Right forelimb (tissue), 1 donor: ENCODE results near the gene CTSW.

Experiments
- DNase-seq: peaks from one replicate; pipeline ENCODE4 v3.0.0-alpha.2; 2018

Gene CTSW

DNA sequence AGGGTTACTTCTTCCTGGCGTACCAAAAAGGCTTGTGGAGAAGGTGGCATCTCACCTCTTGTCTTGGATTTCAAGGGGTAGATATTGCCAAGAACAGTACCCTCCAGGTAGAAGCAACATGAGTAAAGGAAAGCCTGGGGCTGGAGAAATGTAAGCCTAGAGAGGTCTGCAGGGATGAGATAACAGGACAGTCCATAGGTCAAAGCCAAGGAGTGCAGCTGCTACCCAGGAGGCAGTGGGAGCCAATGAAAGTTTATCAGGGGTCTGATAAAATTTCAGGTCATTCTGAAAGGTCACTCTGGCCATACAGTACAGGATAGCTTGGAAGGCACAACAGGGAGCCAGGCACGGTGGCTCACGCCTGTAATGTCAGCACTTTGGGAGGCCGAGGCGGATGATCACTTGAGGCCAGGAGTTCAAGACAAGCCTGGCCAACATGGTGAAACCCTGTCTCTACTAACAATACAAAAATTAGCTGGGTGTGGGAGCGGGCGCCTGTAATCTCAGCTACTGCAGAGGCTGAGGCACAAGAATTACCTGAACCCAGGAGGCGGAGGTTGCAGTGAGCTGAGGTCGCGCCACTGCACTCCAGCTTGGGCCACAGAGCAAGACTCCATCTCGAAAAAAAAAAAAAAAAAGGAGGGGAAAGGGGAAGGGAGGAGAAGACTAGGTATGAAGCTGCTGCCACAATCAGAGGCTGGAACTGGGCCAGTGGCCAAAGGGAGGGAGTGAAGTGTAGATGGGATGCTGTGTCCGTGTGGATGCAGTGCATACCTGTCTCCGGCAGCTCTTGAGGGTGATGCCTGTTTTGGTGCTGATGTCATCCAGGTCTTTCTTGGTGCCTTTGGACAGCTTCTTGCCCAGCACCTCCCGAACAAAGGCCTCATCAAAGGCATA is 7.4 kb downstream of the CTSW start:
- peak; percentile 40 for DNase-seq

DNA sequence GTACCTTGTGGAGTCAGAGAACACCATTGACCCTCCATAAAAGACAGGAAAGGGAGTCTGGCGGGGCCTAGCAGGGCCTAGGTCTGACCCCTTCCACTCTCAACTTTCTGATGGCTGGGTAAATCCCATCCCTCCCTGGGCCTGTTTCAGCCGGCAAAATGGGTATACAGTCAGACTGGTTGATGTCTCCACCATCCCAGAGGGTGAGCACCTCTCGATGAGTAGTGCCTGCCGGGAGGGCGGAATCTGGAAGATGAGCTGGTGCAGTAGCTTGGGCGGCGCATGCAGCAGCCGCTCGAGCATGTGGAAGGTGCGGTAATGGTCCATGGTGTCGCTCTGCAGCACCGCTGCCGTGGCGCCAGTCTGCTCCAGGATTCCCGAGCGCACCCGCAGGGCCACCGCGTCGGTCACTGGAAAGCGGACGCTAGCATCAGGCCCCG is 8.1 kb downstream of the CTSW start:
- peak; percentile 37 for DNase-seq

DNA sequence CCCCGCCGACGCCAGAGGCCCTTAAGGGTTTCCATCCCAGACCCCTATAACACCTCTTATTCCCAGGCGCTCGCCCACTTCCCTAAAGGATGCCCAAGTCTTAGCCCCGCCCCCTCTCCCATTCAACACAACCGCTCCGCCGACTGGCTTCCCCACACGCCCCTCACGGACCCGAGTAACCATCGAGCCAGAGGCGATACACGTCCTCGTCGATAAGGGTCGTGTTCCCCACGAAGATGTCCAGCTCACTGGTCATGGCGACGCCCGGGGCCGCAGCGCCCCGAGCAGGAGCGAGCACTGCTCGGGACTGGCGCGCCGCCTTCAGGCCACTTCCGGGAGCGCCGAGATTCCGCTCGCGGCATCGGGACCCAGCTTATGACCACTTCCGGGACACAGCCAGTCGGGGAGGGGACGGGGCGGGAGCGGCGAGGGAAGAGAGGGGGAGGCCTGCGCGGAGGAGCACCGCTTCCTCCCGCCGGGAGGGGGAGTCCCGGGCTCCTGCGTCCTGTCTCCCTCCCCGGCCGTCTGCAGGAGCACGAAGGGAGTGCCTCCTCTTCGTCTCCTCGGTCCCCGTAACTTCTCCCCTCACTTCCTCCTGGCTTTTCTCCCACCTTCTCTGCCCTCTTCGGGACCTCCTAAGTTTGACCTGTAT is 8.7 kb downstream of the CTSW start, which contains the start of gene FIBP:
Gene FIBP, minus strand, starts transcription at position 309 of the 652 bp plus-strand sequence. Its CDS starts 53 bp downstream, at position 256.
- peak; percentile 99 for DNase-seq

DNA sequence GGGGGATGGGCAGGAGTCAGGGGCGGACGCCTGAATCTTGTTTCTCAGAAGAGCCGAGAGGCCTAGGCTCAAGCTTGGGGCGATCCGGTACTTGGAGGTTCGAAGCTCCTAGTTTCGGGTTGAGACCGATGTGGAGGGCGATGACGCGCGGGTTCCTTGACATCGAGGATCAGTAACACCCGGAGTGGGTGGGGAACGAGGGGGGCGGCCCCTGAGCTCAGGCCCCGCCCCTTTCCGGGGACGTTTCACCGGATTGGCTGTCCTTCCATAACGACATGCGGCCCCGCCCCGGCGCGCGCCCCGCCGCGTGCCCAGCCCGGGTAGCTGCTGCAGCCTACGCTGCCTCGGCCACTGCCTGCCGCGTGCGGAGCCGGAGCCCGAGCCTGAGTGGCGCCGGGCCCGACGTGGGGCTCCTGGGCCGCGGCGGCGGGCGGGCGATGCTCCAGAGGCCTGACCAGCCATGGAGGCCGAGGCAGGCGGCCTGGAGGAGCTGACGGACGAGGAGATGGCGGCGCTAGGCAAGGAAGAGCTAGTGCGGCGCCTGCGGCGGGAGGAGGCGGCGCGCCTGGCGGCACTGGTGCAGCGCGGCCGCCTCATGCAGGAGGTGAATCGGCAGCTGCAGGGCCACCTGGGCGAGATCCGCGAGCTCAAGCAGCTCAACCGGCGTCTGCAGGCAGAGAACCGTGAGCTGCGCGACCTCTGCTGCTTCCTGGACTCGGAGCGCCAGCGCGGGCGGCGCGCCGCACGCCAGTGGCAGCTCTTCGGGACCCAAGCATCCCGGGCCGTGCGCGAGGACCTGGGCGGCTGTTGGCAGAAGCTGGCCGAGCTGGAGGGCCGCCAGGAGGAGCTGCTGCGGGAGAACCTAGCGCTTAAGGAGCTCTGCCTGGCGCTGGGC is 10.9 kb downstream of the CTSW start, which contains the start of gene CCDC85B:
Gene CCDC85B, plus strand, starts transcription at position 350 of the 895 bp plus-strand sequence. Its CDS starts 111 bp downstream, at position 461.
- DNase-seq: peak; percentile 99

DNA sequence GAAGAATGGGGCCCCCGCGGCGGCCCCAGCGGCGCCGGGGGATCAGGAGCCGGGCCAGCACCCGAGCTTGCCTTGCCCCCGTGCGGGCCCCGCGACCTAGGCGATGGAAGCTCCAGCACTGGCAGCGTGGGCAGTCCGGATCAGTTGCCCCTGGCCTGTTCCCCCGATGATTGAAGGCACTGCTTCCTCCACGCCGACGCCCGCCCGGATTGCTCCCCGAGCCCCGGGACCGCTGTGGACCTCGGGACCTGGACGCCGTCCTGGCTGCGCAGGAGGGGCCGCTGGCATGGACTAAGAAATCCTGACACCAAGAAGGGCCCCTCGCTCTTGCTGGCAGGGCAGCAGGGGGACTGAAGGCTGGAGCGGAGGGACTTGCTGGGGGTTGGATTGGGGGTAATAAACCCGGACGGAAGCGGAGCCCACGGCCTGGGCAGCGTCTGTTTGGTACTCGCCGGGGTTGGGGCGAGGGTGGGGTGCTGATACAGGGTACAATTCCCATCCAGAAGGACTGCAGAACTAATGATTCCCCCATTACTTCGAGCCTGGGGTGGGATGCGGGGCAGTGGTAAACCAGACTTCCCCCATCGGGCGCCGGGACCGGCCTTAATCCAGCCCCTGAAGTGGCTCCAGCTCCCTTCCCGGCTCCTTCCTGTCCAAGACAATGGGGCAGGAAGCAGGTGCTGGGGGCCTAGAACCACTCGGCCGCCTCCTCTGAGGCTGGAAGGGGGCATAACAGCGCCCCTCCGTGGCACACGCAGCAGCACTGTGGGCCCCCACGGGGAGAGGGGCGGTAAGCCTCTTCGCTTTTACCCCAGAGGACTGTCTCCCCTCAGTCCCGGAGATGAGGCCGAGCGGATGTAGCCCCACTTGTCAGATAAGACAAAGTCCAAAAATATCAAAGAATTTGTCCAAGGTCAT is 11.8 kb downstream of the CTSW start:
- DNase-seq: peak; percentile 52

DNA sequence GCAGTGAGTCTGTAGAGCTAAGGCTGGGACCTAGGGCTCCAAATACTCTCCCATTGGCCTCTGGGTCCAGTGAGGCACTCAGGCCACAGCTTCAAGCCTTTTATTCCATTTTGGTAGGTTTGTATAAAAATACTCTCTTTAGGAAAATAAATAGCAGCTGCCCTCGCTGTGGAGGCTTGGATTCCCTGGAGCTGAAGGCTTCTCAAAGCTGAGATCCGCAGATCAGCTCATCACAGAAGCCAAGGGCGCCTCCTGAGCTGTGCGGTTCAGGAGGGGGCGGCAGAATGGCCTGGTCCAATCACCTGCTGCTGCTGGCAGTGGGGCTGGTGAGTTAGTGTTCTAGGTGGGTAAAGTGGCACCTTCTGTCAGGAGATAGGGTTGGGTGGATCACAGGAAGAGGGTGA is 12.5 kb downstream of the CTSW start:
- DNase-seq: peak; percentile 36

DNA sequence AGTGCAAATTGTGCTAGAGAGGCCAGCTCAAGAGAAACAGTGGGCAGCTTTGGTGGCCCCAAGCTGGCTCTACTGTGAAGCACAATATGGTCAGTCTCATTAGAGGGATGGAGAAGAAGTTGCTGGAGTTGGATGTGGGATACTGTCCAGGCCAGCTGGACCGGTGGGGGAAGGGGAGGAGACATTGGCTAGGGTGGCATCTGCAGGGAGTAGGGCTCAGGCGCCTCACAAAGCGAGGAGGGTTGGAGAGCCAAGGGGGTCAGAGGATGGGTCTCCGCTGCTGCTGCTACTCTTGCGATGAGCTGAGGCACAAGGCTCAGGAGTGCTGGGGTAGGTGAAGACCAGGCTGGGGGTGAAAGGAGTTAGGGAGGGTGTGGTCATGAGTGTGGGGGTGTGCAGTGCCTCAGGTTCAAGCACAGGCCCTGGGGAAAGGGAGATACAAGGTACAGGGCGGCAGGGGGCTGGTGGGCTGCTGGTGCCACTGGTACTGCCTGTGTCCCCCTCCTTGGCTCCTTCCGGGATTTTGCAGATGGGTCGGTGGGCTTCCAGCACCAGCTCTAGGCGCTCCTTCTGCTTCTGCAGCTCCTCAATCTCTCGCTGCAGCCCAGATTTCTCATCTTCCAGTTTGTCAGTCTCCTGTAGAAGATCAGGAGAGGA is 13.2 kb downstream of the CTSW start:
- peak; percentile 41 for DNase-seq

DNA sequence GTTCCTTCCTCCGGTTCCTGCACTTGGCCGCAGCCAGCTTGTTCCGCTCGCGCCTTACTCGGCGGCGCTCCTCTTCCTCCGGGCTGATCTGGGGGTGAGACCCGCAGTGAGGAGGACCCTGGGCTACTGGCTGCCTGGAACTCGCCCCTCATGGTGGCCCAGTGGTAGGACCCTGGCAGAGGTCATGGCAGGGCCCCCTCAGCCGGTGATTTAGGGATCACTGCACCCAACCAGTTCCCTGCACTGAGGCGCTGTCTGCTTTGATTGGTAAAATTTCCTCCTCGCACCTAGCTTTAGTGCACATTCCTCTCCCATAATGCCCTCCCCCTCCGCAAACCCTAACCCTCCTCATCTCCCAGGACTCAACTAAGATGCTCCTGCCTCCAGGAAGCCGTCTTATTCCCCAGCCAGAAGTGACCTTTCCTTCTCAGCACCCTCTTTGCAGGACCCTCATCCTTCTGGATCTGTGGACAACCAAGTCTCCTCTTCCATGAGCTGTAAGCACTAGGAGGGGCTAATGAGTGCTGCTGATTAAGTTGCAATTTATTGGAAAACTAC is 14.5 kb downstream of the CTSW start:
- DNase-seq: no peak

DNA sequence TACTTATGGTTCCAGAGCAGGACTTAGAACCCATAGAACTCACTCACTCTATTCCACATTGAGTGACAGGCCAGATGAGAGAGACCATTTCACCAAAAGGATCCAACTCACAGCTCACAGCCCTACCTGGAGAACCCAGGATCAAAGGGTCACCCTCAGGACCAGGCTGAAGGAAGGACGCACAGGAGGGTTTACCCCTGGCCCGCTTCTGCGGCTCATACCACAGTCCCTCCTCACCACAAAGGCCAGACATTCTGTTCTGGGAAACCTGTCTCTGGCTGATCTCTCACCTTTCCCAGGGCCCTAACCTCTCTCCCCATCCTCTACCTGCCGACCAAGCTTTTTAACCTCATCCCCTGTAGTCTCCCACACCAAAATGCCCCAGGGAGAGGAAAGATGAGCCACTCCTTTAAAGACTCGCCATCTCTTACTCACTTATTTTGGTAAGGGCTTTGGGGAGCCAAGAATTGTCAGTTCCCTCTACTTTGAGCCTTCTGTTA is 15.9 kb downstream of the CTSW start:
- no peak for DNase-seq

DNA sequence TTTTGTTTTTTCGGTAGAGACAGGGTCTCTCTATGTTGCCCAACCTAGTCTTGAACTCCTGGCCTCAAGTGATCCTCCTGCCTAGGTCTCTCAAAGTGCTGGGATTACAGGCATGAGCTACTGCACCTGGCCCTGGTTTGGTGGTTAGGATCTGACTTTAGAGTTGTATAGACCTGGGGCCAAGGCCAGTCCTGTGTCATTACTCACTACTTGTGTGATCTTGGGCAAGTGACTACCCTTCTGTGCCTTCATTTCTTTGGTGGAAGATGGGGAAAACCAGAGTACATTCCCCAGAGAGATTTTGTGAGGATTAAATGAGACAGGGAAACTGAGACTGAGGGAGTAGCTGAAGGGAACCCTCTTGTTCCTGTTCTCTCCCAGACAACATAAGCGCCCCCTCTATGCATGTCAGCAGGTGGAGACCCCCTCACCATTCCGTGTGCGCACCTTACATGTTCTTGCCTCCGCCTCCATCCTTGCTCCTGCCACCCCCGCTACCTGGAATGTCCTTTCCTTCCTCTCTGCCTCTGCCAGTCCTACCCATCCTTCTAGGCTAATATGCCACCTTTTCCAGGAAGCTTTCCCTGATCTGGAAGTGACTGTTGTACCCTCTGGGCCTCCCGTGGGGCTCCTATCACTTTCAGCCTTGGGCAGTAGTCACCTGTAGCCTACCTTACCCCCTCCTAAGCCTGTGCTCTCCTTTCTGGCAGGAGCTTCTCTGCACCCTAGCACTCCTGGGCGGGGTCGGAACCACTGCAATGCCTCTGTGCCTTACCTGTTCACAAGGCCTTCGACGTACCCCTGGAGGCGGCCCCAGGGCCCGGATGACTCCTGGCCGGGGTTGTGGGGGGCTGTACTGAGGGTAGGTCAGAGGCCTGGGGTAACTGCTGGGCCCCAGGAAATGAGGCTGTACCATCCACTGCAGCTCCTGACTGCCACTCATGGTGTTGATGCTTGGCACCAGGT is 16.7 kb downstream of the CTSW start:
- no peak for DNase-seq

DNA sequence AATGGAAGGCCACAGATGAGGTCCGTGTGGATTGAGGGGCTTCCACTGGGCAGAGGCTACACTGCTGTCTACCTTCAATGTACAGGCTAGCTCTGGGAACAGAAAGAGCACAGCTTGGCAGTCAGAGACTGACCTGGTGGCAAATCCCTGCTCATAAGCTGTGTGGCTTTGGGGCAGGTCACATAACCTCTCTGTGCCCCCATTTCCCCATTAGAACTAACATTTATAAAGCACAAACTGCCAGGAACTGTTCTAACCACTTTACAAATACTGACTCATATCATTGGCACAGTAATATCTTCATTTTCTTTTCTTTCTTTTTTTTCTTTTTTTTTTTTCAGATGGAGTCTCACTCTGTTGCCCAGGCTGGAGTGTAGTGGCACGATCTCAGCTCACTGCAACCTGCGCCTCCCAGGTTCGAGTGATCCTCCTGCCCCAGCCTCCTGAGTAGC is 17.4 kb downstream of the CTSW start:
- no peak for DNase-seq

DNA sequence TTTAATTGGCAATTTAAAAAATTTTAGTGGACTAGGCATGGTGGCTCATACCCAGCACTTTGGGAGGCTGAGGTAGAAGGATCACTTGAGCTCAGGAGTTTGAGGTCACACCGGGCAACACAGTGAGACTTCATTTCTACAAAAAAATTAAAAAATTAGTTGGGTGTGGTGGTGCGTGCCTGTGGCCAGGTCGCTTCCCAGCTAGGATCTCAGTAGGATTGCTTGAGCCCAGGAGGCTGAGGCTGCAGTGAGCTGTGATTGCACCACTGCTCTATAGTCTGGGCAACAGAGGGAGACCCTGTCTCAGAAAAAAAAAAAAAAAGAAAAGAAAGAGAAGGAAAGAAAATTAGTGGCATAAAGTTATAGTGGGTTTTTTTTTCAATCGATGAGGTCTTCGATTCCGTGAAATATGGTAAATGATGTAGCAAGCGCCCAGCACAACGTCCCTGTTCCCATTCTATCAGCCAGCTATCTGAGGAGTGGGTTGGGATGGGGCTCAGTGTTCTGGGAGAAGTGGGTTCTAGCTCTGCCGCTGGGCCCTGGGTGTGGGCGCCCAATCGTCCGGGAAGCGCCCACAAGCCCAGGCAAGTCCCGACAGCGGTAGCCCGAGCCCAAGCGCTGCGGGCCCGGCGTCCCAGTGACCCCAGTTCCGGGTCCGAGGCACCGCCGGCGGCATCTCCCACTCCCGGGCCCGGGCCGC is 19.2 kb downstream of the CTSW start:
- no peak for DNase-seq

DNA sequence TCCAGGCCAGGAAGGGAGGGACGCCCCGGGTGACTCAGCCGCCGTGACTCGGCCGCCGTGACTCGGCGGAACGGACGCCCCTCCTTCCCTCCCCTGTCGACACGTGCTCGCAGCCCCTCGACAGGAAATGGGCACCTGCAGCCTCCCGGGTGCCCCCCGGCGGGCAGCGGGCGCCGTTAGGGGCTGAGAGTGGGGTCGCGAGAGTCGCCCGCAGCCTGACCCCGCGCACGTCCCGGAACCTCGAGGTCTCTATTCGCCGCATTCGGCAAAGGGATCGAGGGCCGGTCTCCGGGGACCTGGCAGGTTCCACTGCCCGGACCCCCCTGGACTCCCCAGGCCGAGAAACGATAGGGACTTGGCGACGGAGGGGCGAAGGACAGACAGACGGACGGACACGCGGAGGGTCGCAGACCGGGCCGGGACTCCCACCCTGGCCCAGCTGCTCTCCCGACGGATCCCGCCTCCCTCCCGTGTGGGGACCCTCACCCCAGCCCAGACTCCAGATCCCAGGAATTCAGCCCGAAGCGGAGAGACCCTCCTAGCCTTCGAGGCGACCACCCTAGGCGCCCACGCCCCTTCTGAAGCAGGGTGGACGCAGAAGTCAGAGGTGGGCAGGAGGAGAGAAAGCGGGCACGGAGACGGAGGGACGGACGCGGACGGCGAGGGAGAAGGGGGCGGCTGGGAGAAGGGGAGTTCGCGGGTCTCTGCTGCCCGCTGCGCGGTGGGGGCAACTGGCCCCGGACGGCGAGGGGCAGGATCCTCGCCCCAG is 19.9 kb downstream of the CTSW start:
- DNase-seq: no peak

DNA sequence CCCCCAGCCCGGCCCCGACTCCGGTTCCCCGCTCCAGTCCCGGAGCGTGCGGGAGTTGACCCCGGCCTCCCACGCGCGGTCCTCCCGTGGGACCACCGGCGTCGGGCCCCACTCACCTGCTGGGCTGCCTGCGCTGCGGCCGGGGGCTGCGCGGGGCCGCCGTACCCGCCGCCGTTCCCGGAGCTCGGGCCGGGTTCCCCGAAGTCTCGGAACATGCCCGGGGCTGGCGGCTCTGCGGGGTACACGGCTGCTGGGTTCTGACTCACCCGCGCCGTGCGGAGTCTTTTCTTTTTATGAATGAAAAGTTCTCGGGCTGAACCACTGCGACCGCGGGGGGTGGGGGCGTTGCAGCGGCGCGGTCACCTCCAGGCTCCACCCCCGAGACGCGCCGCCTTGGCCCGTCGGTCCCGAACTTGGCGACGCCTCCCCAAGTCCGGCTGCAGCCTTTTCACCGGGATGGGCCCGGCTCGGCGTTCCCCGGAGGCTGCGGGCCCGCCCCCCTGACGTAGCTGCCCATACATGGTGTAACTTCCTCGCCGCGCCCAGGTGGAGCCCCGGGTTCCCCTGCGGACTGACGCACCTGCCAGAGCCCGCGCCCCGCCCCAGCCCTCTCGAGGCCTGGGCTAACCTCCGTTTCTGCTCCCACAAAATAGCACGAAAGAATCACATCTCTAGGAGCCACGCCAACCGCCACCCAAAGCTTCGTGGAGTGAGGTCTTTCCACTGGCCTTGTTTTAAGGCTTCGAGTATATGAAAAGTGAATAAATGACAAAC is 20.7 kb downstream of the CTSW start, which contains the start of gene FOSL1:
Gene FOSL1, minus strand, starts transcription at position 264 of the 774 bp plus-strand sequence. Its CDS starts 49 bp downstream, at position 215.
- peak; percentile 66 for DNase-seq

DNA sequence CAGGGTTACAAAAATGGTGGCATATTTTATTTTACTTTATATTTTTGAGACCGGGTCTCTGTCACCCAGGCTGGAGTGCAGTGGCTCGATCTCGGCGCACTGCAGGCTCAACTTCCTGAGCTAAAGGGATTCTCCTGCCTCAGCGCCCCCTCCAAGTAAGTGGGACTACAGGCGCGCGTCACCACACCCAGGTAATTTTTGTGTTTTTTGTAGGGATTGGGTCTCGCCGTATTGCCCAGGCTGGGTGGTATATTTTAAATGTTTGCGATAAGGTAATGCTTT is 21.2 kb downstream of the CTSW start:
- no peak for DNase-seq

DNA sequence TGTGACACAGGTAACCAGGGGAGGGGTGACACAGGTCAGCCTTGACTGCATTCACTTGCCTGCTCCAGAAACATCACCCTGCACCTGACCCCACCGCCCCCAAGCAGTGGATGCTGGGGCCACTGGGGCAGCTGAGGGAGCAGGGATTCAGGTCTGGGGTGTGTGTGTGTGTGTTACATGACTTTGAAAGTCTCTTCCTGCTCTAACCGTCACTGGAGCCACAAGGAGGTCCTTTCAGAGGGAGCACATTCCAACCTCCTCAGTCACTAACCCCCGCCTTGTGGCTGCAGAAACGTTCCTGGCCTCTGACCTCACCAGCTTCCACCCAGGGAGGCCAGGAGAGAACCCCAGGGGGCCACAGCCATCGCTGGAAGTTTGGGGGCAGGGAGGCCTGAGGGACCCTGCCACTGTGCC is 23.4 kb downstream of the CTSW start:
- DNase-seq: no peak

DNA sequence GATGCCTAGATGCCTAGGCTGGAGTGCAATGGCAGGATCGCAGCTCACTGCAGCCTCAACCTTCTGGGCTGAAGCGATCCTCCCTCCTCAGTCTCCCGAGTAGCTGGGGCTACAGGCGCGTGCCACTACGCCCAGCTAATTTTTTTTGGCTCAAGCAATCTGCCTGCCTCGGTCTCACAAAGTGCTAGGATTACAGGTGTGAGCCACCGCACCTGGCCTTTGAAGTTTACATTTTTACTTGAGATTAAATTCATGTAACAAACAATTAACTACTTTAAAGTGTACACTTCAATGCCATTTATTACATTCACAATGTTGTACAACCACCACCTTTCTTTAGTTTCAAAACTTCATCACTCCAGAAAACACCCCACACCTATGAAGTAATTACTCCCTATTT is 24.1 kb downstream of the CTSW start:
- DNase-seq: no peak
